ENCODE measurements around the gene OBSCN.

Gene OBSCN

GRCh38 chr1:228370941-228371740, 163.3 kb downstream of the OBSCN start:
- H3K27me3 ChIP-seq (ENCODE audit: insufficient read depth, poor library complexity, severe bottlenecking), result peaks cover 3% of the 10 kb centered on the region
- no peak for DNase-seq (ENCODE audit: low read depth in 1 of 2, low spot score in 1 of 2)
- no peak overlapping the region for H3K4me3 ChIP-seq (replicated peaks; ENCODE audit: insufficient read depth, low read length)
- TF ChIP-seq, protein P1, sequence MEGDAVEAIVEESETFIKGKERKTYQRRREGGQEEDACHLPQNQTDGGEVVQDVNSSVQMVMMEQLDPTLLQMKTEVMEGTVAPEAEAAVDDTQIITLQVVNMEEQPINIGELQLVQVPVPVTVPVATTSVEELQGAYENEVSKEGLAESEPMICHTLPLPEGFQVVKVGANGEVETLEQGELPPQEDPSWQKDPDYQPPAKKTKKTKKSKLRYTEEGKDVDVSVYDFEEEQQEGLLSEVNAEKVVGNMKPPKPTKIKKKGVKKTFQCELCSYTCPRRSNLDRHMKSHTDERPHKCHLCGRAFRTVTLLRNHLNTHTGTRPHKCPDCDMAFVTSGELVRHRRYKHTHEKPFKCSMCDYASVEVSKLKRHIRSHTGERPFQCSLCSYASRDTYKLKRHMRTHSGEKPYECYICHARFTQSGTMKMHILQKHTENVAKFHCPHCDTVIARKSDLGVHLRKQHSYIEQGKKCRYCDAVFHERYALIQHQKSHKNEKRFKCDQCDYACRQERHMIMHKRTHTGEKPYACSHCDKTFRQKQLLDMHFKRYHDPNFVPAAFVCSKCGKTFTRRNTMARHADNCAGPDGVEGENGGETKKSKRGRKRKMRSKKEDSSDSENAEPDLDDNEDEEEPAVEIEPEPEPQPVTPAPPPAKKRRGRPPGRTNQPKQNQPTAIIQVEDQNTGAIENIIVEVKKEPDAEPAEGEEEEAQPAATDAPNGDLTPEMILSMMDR (IDR thresholded peaks at IDR 0.05; ENCODE audit: insufficient read depth, low read length), result no peak
- TF ChIP-seq SPI1 (IDR thresholded peaks at IDR 0.05; ENCODE audit: borderline replicate concordance, low read depth) (no peak), GABPA (IDR thresholded peaks at IDR 0.05; ENCODE audit: low read depth) (no peak), POLR2AphosphoS5 (IDR thresholded peaks at IDR 0.05; ENCODE audit: low read depth) (no peak)
- TF ChIP-seq, protein P2, sequence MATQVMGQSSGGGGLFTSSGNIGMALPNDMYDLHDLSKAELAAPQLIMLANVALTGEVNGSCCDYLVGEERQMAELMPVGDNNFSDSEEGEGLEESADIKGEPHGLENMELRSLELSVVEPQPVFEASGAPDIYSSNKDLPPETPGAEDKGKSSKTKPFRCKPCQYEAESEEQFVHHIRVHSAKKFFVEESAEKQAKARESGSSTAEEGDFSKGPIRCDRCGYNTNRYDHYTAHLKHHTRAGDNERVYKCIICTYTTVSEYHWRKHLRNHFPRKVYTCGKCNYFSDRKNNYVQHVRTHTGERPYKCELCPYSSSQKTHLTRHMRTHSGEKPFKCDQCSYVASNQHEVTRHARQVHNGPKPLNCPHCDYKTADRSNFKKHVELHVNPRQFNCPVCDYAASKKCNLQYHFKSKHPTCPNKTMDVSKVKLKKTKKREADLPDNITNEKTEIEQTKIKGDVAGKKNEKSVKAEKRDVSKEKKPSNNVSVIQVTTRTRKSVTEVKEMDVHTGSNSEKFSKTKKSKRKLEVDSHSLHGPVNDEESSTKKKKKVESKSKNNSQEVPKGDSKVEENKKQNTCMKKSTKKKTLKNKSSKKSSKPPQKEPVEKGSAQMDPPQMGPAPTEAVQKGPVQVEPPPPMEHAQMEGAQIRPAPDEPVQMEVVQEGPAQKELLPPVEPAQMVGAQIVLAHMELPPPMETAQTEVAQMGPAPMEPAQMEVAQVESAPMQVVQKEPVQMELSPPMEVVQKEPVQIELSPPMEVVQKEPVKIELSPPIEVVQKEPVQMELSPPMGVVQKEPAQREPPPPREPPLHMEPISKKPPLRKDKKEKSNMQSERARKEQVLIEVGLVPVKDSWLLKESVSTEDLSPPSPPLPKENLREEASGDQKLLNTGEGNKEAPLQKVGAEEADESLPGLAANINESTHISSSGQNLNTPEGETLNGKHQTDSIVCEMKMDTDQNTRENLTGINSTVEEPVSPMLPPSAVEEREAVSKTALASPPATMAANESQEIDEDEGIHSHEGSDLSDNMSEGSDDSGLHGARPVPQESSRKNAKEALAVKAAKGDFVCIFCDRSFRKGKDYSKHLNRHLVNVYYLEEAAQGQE (IDR thresholded peaks at IDR 0.05; ENCODE audit: insufficient replicate concordance, low read depth), result no peak
- H3K27ac ChIP-seq (replicated peaks), result no peak overlapping the region

- Histone ChIP-seq H3K4me3 (replicated peaks; ENCODE audit: insufficient read depth, low read length) (no peak overlapping the region), H3K27me3 (ENCODE audit: insufficient read depth, poor library complexity, severe bottlenecking) (peaks cover 3% of the 10 kb centered on the region), H3K27ac (replicated peaks) (no peak overlapping the region)
- no peak for DNase-seq (ENCODE audit: low read depth in 1 of 2, low spot score in 1 of 2)
- no peak for TF ChIP-seq POLR2AphosphoS5 (IDR thresholded peaks at IDR 0.05; ENCODE audit: low read depth)
- TF ChIP-seq, protein P2 (IDR thresholded peaks at IDR 0.05; ENCODE audit: insufficient replicate concordance, low read depth), result no peak
- TF ChIP-seq, protein P1 (IDR thresholded peaks at IDR 0.05; ENCODE audit: insufficient read depth, low read length), result no peak
- TF ChIP-seq SPI1 (IDR thresholded peaks at IDR 0.05; ENCODE audit: borderline replicate concordance, low read depth), result no peak
- TF ChIP-seq GABPA (IDR thresholded peaks at IDR 0.05; ENCODE audit: low read depth), result no peak
Observed at GRCh38 chr1:228371741-228372182, 163.9 kb downstream of the OBSCN start.

DNA sequence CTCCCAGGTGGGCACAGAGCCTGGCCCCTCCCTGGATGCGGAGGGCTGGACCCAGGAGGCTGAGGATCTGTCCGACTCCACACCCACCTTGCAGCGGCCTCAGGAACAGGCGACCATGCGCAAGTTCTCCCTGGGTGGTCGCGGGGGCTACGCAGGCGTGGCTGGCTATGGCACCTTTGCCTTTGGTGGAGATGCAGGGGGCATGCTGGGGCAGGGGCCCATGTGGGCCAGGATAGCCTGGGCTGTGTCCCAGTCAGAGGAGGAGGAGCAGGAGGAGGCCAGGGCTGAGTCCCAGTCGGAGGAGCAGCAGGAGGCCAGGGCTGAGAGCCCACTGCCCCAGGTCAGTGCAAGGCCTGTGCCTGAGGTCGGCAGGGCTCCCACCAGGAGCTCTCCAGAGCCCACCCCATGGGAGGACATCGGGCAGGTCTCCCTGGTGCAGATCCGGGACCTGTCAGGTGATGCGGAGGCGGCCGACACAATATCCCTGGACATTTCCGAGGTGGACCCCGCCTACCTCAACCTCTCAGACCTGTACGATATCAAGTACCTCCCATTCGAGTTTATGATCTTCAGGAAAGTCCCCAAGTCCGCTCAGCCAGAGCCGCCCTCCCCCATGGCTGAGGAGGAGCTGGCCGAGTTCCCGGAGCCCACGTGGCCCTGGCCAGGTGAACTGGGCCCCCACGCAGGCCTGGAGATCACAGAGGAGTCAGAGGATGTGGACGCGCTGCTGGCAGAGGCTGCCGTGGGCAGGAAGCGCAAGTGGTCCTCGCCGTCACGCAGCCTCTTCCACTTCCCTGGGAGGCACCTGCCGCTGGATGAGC, 164.5 kb downstream of the OBSCN start:
- DNase-seq (ENCODE audit: low read depth in 1 of 2, low spot score in 1 of 2), result no peak
- H3K27ac ChIP-seq (replicated peaks), result no peak overlapping the region
- H3K4me3 ChIP-seq (replicated peaks; ENCODE audit: insufficient read depth, low read length), result no peak overlapping the region
- H3K27me3 ChIP-seq (ENCODE audit: insufficient read depth, poor library complexity, severe bottlenecking), result peaks cover 3% of the 10 kb centered on the region
- TF ChIP-seq, protein P2 (IDR thresholded peaks at IDR 0.05; ENCODE audit: insufficient replicate concordance, low read depth), result no peak
- TF ChIP-seq POLR2AphosphoS5 (IDR thresholded peaks at IDR 0.05; ENCODE audit: low read depth) (no peak), GABPA (IDR thresholded peaks at IDR 0.05; ENCODE audit: low read depth) (no peak), SPI1 (IDR thresholded peaks at IDR 0.05; ENCODE audit: borderline replicate concordance, low read depth) (no peak)
- TF ChIP-seq, protein P1 (IDR thresholded peaks at IDR 0.05; ENCODE audit: insufficient read depth, low read length), result no peak

Measured in HL-60 (cell line).